ENCODE results near the gene MYCBP2. TPM values are rescaled to one million over a fixed set of nuclear protein-coding genes. Genes with fewer than 3 reads are reported as not detected.
"Not testable (repeated sequence)": the region's sequence is repeated elsewhere in the genome, so short reads cannot be mapped to it uniquely, and the experiment has no call there.

The MYCBP2 gene
- total RNA-seq, 2 donors from 2014 or later = 86.6 to 88.0 TPM

- DNase-seq (no peak), ATAC-seq (replicated peaks in 1 of 2) (no peak)
- no peak overlapping the region for H3K4me3 Mint-ChIP-seq
- H3K4me1 Mint-ChIP-seq (ENCODE audit: low read depth) = peaks cover 67% of the 10 kb centered on the region
- no peaks in the 10 kb centered on the region for H3K27me3 Mint-ChIP-seq (ENCODE audit: low read depth)
- H3K9me3 Mint-ChIP-seq = no peaks in the 10 kb centered on the region
- peak overlapping the region; percentile 97 for H3K27ac Mint-ChIP-seq
- H3K36me3 Mint-ChIP-seq (ENCODE audit: insufficient read depth in 2 of 2) = peaks cover 11 to 31% of the 10 kb centered on the region in 2 donors
Measured at GRCh38 chr13:77016888-77017623, 309.8 kb downstream of the MYCBP2 start.

GRCh38 chr13:77016251-77016812 is 310.6 kb downstream of the MYCBP2 start:
- Mint-ChIP-seq H3K4me1 (ENCODE audit: low read depth) (peaks cover 61% of the 10 kb centered on the region), H3K9me3 (no peaks in the 10 kb centered on the region), H3K27ac (no peak overlapping the region), H3K4me3 (no peak overlapping the region), H3K27me3 (ENCODE audit: low read depth) (no peaks in the 10 kb centered on the region), H3K36me3 (ENCODE audit: insufficient read depth in 2 of 2) (peaks cover 14 to 32% of the 10 kb centered on the region in 2 donors)
- no peak for DNase-seq
- no peak for ATAC-seq (replicated peaks in 1 of 2)

- Mint-ChIP-seq H3K4me3 (no peak overlapping the region), H3K36me3 (ENCODE audit: insufficient read depth in 2 of 2) (peaks cover 16 to 33% of the 10 kb centered on the region in 2 donors), H3K27me3 (ENCODE audit: low read depth) (no peaks in the 10 kb centered on the region), H3K27ac (no peak overlapping the region), H3K4me1 (ENCODE audit: low read depth) (peaks cover 52% of the 10 kb centered on the region), H3K9me3 (no peaks in the 10 kb centered on the region)
- ATAC-seq (replicated peaks in 1 of 2) (no peak), DNase-seq (no peak)
Measured at GRCh38 chr13:77014906-77015685, 311.8 kb downstream of the MYCBP2 start.

- H3K27me3 Mint-ChIP-seq (ENCODE audit: low read depth) = no peaks in the 10 kb centered on the region
- peaks cover 16 to 40% of the 10 kb centered on the region in 2 donors for H3K36me3 Mint-ChIP-seq (ENCODE audit: insufficient read depth in 2 of 2)
- no peaks in the 10 kb centered on the region for H3K9me3 Mint-ChIP-seq
- H3K4me1 Mint-ChIP-seq (ENCODE audit: low read depth) = peaks cover 54% of the 10 kb centered on the region
- peak overlapping the region; percentile 83 for H3K27ac Mint-ChIP-seq
- no peak for DNase-seq
- no peak for ATAC-seq (replicated peaks in 1 of 2)
- H3K4me3 Mint-ChIP-seq = no peak overlapping the region
Measured at GRCh38 chr13:77013853-77014542, 312.9 kb downstream of the MYCBP2 start.

GRCh38 chr13:77009719-77010118 is 317.2 kb downstream of the MYCBP2 start:
- not testable (repeated sequence) for DNase-seq; H3K9me3 Mint-ChIP-seq; H3K27ac Mint-ChIP-seq; H3K4me3 Mint-ChIP-seq; ATAC-seq (replicated peaks in 1 of 2); H3K27me3 Mint-ChIP-seq (ENCODE audit: low read depth)
- H3K36me3 Mint-ChIP-seq (ENCODE audit: insufficient read depth in 2 of 2) = peaks cover 16 to 35% of the 10 kb centered on the region in 2 donors
- H3K4me1 Mint-ChIP-seq (ENCODE audit: low read depth) = peaks cover 37% of the 10 kb centered on the region

- no peak for DNase-seq
- H3K4me3 Mint-ChIP-seq = peak overlapping the region in 1 of 2 donors; percentile 57
- H3K27ac Mint-ChIP-seq = peak overlapping the region; percentile 42
Measured at GRCh38 chr13:77009011-77009410, 317.9 kb downstream of the MYCBP2 start.

GRCh38 chr13:77008337-77008736 is 318.6 kb downstream of the MYCBP2 start:
- peak; percentile 47 to 62 for ATAC-seq (replicated peaks in 1 of 2)
- not testable (repeated sequence) for H3K9me3 Mint-ChIP-seq; H3K27me3 Mint-ChIP-seq (ENCODE audit: low read depth); H3K27ac Mint-ChIP-seq; H3K4me3 Mint-ChIP-seq; DNase-seq
- Mint-ChIP-seq H3K36me3 (ENCODE audit: insufficient read depth in 2 of 2) (peaks cover 7 to 23% of the 10 kb centered on the region in 2 donors), H3K4me1 (ENCODE audit: low read depth) (peaks cover 32% of the 10 kb centered on the region)

More at GRCh38 chr13:77009011-77009410, 317.9 kb downstream of the MYCBP2 start:
- Mint-ChIP-seq H3K9me3 (no peaks in the 10 kb centered on the region), H3K36me3 (ENCODE audit: insufficient read depth in 2 of 2) (peaks cover 12 to 30% of the 10 kb centered on the region in 2 donors), H3K27me3 (ENCODE audit: low read depth) (no peaks in the 10 kb centered on the region), H3K4me1 (ENCODE audit: low read depth) (peaks cover 30% of the 10 kb centered on the region)
- peak; percentile 86 to 89 for ATAC-seq (replicated peaks in 1 of 2)

- ATAC-seq (replicated peaks in 1 of 2) (peak in 1 of 2 donors; percentile 32), DNase-seq (no peak)
- no peak overlapping the region for H3K4me3 Mint-ChIP-seq
- H3K27ac Mint-ChIP-seq = peak overlapping the region; percentile 43
- no peaks in the 10 kb centered on the region for H3K27me3 Mint-ChIP-seq (ENCODE audit: low read depth)
- H3K36me3 Mint-ChIP-seq (ENCODE audit: insufficient read depth in 2 of 2) = peaks cover 2 to 14% of the 10 kb centered on the region in 2 donors
- peaks cover 33% of the 10 kb centered on the region for H3K4me1 Mint-ChIP-seq (ENCODE audit: low read depth)
- no peaks in the 10 kb centered on the region for H3K9me3 Mint-ChIP-seq
Measured at GRCh38 chr13:77002590-77003190, 324.2 kb downstream of the MYCBP2 start.

GRCh38 chr13:77001963-77002587 is 324.8 kb downstream of the MYCBP2 start:
- Mint-ChIP-seq H3K27me3 (ENCODE audit: low read depth) (no peaks in the 10 kb centered on the region), H3K4me3 (no peak overlapping the region), H3K9me3 (no peaks in the 10 kb centered on the region), H3K36me3 (ENCODE audit: insufficient read depth in 2 of 2) (peaks cover under 1 to 15% of the 10 kb centered on the region in 2 donors), H3K4me1 (ENCODE audit: low read depth) (peaks cover 33% of the 10 kb centered on the region), H3K27ac (peak overlapping the region; percentile 66)
- DNase-seq (no peak), ATAC-seq (replicated peaks in 1 of 2) (no peak)

- DNase-seq (no peak), ATAC-seq (replicated peaks in 1 of 2) (no peak)
- H3K4me1 Mint-ChIP-seq (ENCODE audit: low read depth) = peaks cover 33% of the 10 kb centered on the region
- no peaks in the 10 kb centered on the region for H3K9me3 Mint-ChIP-seq
- no peak overlapping the region for H3K4me3 Mint-ChIP-seq
- peaks cover 0 to 18% of the 10 kb centered on the region in 2 donors for H3K36me3 Mint-ChIP-seq (ENCODE audit: insufficient read depth in 2 of 2)
- H3K27ac Mint-ChIP-seq = peak overlapping the region; percentile 66
- H3K27me3 Mint-ChIP-seq (ENCODE audit: low read depth) = no peaks in the 10 kb centered on the region
Measured at GRCh38 chr13:77001540-77001939, 325.4 kb downstream of the MYCBP2 start.

GRCh38 chr13:77000475-77000874 is 326.4 kb downstream of the MYCBP2 start:
- Mint-ChIP-seq H3K4me3 (no peak overlapping the region), H3K36me3 (ENCODE audit: insufficient read depth in 2 of 2) (peaks cover 0 to 24% of the 10 kb centered on the region in 2 donors), H3K27ac (no peak overlapping the region), H3K4me1 (ENCODE audit: low read depth) (peaks cover 31% of the 10 kb centered on the region), H3K27me3 (ENCODE audit: low read depth) (no peaks in the 10 kb centered on the region), H3K9me3 (no peaks in the 10 kb centered on the region)
- ATAC-seq (replicated peaks in 1 of 2) = no peak
- DNase-seq = no peak
